Naive B cell (primary cell): ENCODE results near the gene OR2M3. TPM values are rescaled to one million over a fixed set of nuclear protein-coding genes. Genes with fewer than 3 reads are reported as not detected.
"Not testable (repeated sequence)": the region's sequence is repeated elsewhere in the genome, so short reads cannot be mapped to it uniquely, and the experiment has no call there.

Experiments used
- ATAC-seq, 2 donors: fragments of 150-1000 bp; cut with Tn5 transposase; 2 replicates each; pipeline ENCODE4 v1.10.0; 2021; ENCODE audit warnings: low read depth in 2 of 2, mild to moderate bottlenecking in 2 of 2, moderate library complexity in 2 of 2
- DNase-seq: peaks from one replicate; pipeline ENCODE4 v3.0.0; 2022
- H3K27ac Mint-ChIP-seq, 6 donors: one replicate each; pipeline ENCODE4 v1.8.0; 2020 to 2022; ENCODE audit warnings: mild to moderate bottlenecking in 6 of 6, mixed read lengths in 6 of 6, moderate library complexity in 5 of 6, inconsistent platforms in 2 of 6
- H3K27me3 Mint-ChIP-seq, 3 donors: one replicate each; pipeline ENCODE4 v1.8.0; 2021 to 2022; ENCODE audit warnings: mixed read lengths in 3 of 3, mild to moderate bottlenecking in 1 of 3
- H3K36me3 Mint-ChIP-seq, 2 donors: one replicate each; pipeline ENCODE4 v1.8.0; 2020 to 2022; ENCODE audit warnings: mixed read lengths in 2 of 2, inconsistent platforms in 1 of 2, mild to moderate bottlenecking in 1 of 2
- H3K4me1 Mint-ChIP-seq, 3 donors: one replicate each; pipeline ENCODE4 v1.8.0; 2020 to 2022; ENCODE audit warnings: mixed read lengths in 3 of 3, inconsistent platforms in 1 of 3, mild to moderate bottlenecking in 1 of 3, moderate library complexity in 1 of 3
- H3K4me3 Mint-ChIP-seq, 8 donors: one replicate each; pipeline ENCODE4 v1.8.0; 2020 to 2022; ENCODE audit warnings: mild to moderate bottlenecking in 8 of 8, mixed read lengths in 8 of 8, moderate library complexity in 8 of 8, inconsistent platforms in 2 of 8
- H3K9me3 Mint-ChIP-seq, 7 donors: one replicate each; pipeline ENCODE4 v1.8.0; 2020 to 2022; ENCODE audit warnings: mixed read lengths in 7 of 7, mild to moderate bottlenecking in 5 of 7, inconsistent platforms in 2 of 7, moderate library complexity in 1 of 7
- polyA plus RNA-seq, 6 donors: library from polyadenylated mRNA; unstranded; fragments of 300-500 nt; fragmentation: Illumina TruSeq; gene quantifications; one replicate each; pipeline ENCODE4 v1.2.3, GENCODE V29; 2021; ENCODE audit warnings: low read depth in 6 of 6

OR2M3 gene
- polyA plus RNA-seq, 6 donors from 2014 or later: not detected

GRCh38 chr1:248229360-248229908 lies 32.4 kb downstream of the OR2M3 start:
- peaks cover 0 to 24% (median 9%) of the 10 kb centered on the region in 7 donors for H3K9me3 Mint-ChIP-seq
- no peaks in the 10 kb centered on the region for H3K4me1 Mint-ChIP-seq
- no peak overlapping the region for H3K27ac Mint-ChIP-seq
- peaks cover 0 to 8% of the 10 kb centered on the region in 2 donors for H3K36me3 Mint-ChIP-seq
- no peak for DNase-seq
- no peak overlapping the region for H3K4me3 Mint-ChIP-seq
- peaks cover 0 to 16% (median 13%) of the 10 kb centered on the region in 3 donors for H3K27me3 Mint-ChIP-seq
- no peak for ATAC-seq

- Mint-ChIP-seq H3K4me3 (no peak within 1 kb of the TSS), H3K4me1 (no peaks in the 10 kb centered on the region), H3K36me3 (peaks cover 0 to 8% of the 10 kb centered on the region in 2 donors), H3K27ac (no peak within 1 kb of the TSS), H3K9me3 (peaks cover 1 to 24% (median 9%) of the 10 kb centered on the region in 7 donors), H3K27me3 (peaks cover 0 to 20% (median 16%) of the 10 kb centered on the region in 3 donors)
- no peak for ATAC-seq
- no peak for DNase-seq
These were observed 34.1 kb downstream of the OR2M3 start, which contains the start of gene OR2M4 for GRCh38 chr1:248231117-248231516. Gene OR2M4, plus strand, starts transcription at chr1:248231417. Its CDS starts 7,512 bp downstream, at chr1:248238929.

- Mint-ChIP-seq H3K36me3 (no peaks in the 10 kb centered on the region), H3K4me3 (no peak overlapping the region), H3K27ac (no peak overlapping the region), H3K4me1 (peaks cover 3 to 5% (median 4%) of the 10 kb centered on the region in 3 donors), H3K27me3 (peaks cover 7 to 14% (median 13%) of the 10 kb centered on the region in 3 donors), H3K9me3 (peaks cover 0 to 5% (median 0%) of the 10 kb centered on the region in 7 donors)
- DNase-seq (no peak), ATAC-seq (no peak)
These were observed 42.4 kb downstream of the OR2M3 start for GRCh38 chr1:248239478-248239877.

- Mint-ChIP-seq H3K4me3 (peak overlapping the region in 2 of 8 donors; percentile 32 to 61), H3K27me3 (peaks cover 8 to 13% (median 9%) of the 10 kb centered on the region in 3 donors), H3K4me1 (peaks cover 3 to 5% (median 4%) of the 10 kb centered on the region in 3 donors), H3K36me3 (no peaks in the 10 kb centered on the region), H3K9me3 (peaks cover 0 to 5% (median 2%) of the 10 kb centered on the region in 7 donors), H3K27ac (no peak overlapping the region)
- DNase-seq: peak; percentile 12
- ATAC-seq: no peak
These were observed 46.1 kb downstream of the OR2M3 start for GRCh38 chr1:248243204-248243603.

- H3K27me3 Mint-ChIP-seq: not testable (repeated sequence)
These were observed 62.2 kb downstream of the OR2M3 start for GRCh38 chr1:248259309-248259708.

More at GRCh38 chr1:248259309-248259708, 62.2 kb downstream of the OR2M3 start:
- not testable (repeated sequence) for H3K4me1 Mint-ChIP-seq, ATAC-seq, DNase-seq, H3K4me3 Mint-ChIP-seq, H3K27ac Mint-ChIP-seq
- Mint-ChIP-seq H3K9me3 (peaks cover 5 to 31% (median 15%) of the 10 kb centered on the region in 7 donors), H3K36me3 (peaks cover 10 to 12% of the 10 kb centered on the region in 2 donors)

Other genes with a start within 250 kb of the OR2M3 start
- under 1 TPM in 2 of 6 donors, not detected in 4; 0.51 to 0.74 TPM for gene OR2L8, start 248.4 kb upstream of the OR2M3 start, polyA plus RNA-seq
- gene OR2AK2, start 232.0 kb upstream of the OR2M3 start, polyA plus RNA-seq: not detected
- not detected for gene OR2L5, start 183.6 kb upstream of the OR2M3 start, polyA plus RNA-seq
- 1 to 10 TPM in 1 of 6 donors, under 1 TPM in 4, not detected in 1; 0.16 to 1.7 (median 0.74) TPM for gene OR2L2, start 167.2 kb upstream of the OR2M3 start, polyA plus RNA-seq
- under 1 TPM in 1 of 6 donors, not detected in 5; 0.12 TPM for gene OR2L3, start 150.4 kb upstream of the OR2M3 start, polyA plus RNA-seq
- gene OR2L13, start 102.1 kb upstream of the OR2M3 start, polyA plus RNA-seq: 1 to 10 TPM in 2 of 6 donors, under 1 TPM in 3, not detected in 1; 0.27 to 1.7 (median 0.61) TPM
- gene OR2M5, start 52.1 kb upstream of the OR2M3 start, polyA plus RNA-seq: not detected
- not detected for gene OR2M2, start 22.4 kb upstream of the OR2M3 start, polyA plus RNA-seq
- gene OR2M4, start 34.2 kb downstream of the OR2M3 start, polyA plus RNA-seq: not detected
- gene OR2T33, start 80.7 kb downstream of the OR2M3 start, polyA plus RNA-seq: 1 to 10 TPM in 1 of 6 donors, not detected in 5; 1.6 TPM
- gene OR2T12, start 106.2 kb downstream of the OR2M3 start, polyA plus RNA-seq: not detected
- not detected for gene OR2M7, start 127.3 kb downstream of the OR2M3 start, polyA plus RNA-seq
- not detected for gene OR14C36, start 151.5 kb downstream of the OR2M3 start, polyA plus RNA-seq
- not detected for gene OR2T4, start 164.4 kb downstream of the OR2M3 start, polyA plus RNA-seq
- gene OR2T6, start 178.5 kb downstream of the OR2M3 start, polyA plus RNA-seq: not detected
- not detected for gene OR2T1, start 205.8 kb downstream of the OR2M3 start, polyA plus RNA-seq
- under 1 TPM in 3 of 6 donors, not detected in 3; 0.19 to 0.71 (median 0.53) TPM for gene OR2T2, start 248.4 kb downstream of the OR2M3 start, polyA plus RNA-seq